PFSK-1 (cell line): ENCODE data around the gene CLEC3B.

Source experiments
- FOXP2 ChIP-seq: optimal IDR thresholded peaks from 2 replicates; pipeline ENCODE3; 2011; ENCODE audit warnings: borderline replicate concordance, control low read depth, inconsistent platforms; ENCODE audit not compliant: insufficient read depth; ENCODE audit errors: extremely low read length, extremely low read depth
- POLR2AphosphoS5 ChIP-seq: IDR thresholded peaks from 2 replicates; pipeline ENCODE4 v1.6.1; 2012; ENCODE audit warnings: low read depth, mild to moderate bottlenecking, control low read depth, low read length, moderate library complexity
- TF ChIP-seq, protein P1 (sequence below), 2 experiments: IDR thresholded peaks; 2 replicates each; pipeline versions ENCODE4 v1.6.1 to v1.8.0; 2011 to 2012; ENCODE audit warnings: low read depth in 2 of 2, low read length in 2 of 2, control low read depth in 1 of 2, inconsistent platforms in 1 of 2, mild to moderate bottlenecking in 1 of 2, moderate library complexity in 1 of 2; ENCODE audit not compliant: insufficient read depth in 1 of 2

GRCh38 chr3:45007091-45007490 lies 19.0 kb upstream of the CLEC3B start:
- TF ChIP-seq POLR2AphosphoS5 = no peak
- TF ChIP-seq, protein P1, sequence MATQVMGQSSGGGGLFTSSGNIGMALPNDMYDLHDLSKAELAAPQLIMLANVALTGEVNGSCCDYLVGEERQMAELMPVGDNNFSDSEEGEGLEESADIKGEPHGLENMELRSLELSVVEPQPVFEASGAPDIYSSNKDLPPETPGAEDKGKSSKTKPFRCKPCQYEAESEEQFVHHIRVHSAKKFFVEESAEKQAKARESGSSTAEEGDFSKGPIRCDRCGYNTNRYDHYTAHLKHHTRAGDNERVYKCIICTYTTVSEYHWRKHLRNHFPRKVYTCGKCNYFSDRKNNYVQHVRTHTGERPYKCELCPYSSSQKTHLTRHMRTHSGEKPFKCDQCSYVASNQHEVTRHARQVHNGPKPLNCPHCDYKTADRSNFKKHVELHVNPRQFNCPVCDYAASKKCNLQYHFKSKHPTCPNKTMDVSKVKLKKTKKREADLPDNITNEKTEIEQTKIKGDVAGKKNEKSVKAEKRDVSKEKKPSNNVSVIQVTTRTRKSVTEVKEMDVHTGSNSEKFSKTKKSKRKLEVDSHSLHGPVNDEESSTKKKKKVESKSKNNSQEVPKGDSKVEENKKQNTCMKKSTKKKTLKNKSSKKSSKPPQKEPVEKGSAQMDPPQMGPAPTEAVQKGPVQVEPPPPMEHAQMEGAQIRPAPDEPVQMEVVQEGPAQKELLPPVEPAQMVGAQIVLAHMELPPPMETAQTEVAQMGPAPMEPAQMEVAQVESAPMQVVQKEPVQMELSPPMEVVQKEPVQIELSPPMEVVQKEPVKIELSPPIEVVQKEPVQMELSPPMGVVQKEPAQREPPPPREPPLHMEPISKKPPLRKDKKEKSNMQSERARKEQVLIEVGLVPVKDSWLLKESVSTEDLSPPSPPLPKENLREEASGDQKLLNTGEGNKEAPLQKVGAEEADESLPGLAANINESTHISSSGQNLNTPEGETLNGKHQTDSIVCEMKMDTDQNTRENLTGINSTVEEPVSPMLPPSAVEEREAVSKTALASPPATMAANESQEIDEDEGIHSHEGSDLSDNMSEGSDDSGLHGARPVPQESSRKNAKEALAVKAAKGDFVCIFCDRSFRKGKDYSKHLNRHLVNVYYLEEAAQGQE (IDR thresholded peaks at IDR 0.05; ENCODE audit: insufficient read depth in 1 of 2, low read depth in 2 of 2, low read length in 2 of 2) = no peak
- no peak for TF ChIP-seq FOXP2
